HL-60 (cell line): ENCODE data around the gene FGF12.

Experiments used
- DNase-seq, 2 experiments: peaks; one replicate each; pipeline ENCODE4 v3.0.0-alpha.2; 2010 to 2020; ENCODE audit warnings: low read depth in 1 of 2, low spot score in 1 of 2
- H3K27ac ChIP-seq: fragments of 250-450 bp; sonication (Bioruptor Pico); replicated peaks from 2 replicates; pipeline ENCODE4 v1.5.1; 2020; ENCODE audit warnings: mild to moderate bottlenecking, moderate library complexity
- H3K27me3 ChIP-seq: fragments of 250-450 bp; sonication (Bioruptor Pico); 2 replicates; pipeline ENCODE4 v1.5.1; 2021; ENCODE audit warnings: mild to moderate bottlenecking, moderate library complexity; ENCODE audit not compliant: insufficient read depth, poor library complexity, severe bottlenecking
- H3K4me3 ChIP-seq: replicated peaks from 2 replicates; pipeline ENCODE4 v1.5.1; 2011; ENCODE audit warnings: mild to moderate bottlenecking, control low read depth, low read length; ENCODE audit not compliant: insufficient read depth
- GABPA ChIP-seq: IDR thresholded peaks from 2 replicates; pipeline ENCODE4 v1.6.1; 2012; ENCODE audit warnings: low read depth
- POLR2AphosphoS5 ChIP-seq: IDR thresholded peaks from 2 replicates; pipeline ENCODE4 v1.6.1; 2012; ENCODE audit warnings: low read depth
- REST ChIP-seq: IDR thresholded peaks from 2 replicates; pipeline ENCODE4 v1.6.1; 2012; ENCODE audit warnings: low read depth; ENCODE audit not compliant: insufficient replicate concordance
- SPI1 ChIP-seq: IDR thresholded peaks from 2 replicates; pipeline ENCODE4 v1.6.1; 2012; ENCODE audit warnings: low read depth, mild to moderate bottlenecking, borderline replicate concordance
- TF ChIP-seq, protein P1 (sequence below): IDR thresholded peaks from one replicate; pipeline ENCODE4 v1.5.1; 2011; ENCODE audit warnings: low read length, control low read depth, inconsistent platforms; ENCODE audit not compliant: insufficient read depth

The FGF12 gene

GRCh38 chr3:192332386-192333291 is 394.7 kb downstream of the FGF12 start:
- H3K4me3 ChIP-seq: no peak overlapping the region
- no peak for DNase-seq
- no peak for TF ChIP-seq REST
- TF ChIP-seq POLR2AphosphoS5: no peak
- TF ChIP-seq, protein P1, sequence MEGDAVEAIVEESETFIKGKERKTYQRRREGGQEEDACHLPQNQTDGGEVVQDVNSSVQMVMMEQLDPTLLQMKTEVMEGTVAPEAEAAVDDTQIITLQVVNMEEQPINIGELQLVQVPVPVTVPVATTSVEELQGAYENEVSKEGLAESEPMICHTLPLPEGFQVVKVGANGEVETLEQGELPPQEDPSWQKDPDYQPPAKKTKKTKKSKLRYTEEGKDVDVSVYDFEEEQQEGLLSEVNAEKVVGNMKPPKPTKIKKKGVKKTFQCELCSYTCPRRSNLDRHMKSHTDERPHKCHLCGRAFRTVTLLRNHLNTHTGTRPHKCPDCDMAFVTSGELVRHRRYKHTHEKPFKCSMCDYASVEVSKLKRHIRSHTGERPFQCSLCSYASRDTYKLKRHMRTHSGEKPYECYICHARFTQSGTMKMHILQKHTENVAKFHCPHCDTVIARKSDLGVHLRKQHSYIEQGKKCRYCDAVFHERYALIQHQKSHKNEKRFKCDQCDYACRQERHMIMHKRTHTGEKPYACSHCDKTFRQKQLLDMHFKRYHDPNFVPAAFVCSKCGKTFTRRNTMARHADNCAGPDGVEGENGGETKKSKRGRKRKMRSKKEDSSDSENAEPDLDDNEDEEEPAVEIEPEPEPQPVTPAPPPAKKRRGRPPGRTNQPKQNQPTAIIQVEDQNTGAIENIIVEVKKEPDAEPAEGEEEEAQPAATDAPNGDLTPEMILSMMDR: no peak
- no peak for TF ChIP-seq GABPA
- no peak for TF ChIP-seq SPI1
- no peaks in the 10 kb centered on the region for H3K27me3 ChIP-seq
- no peak overlapping the region for H3K27ac ChIP-seq

DNA sequence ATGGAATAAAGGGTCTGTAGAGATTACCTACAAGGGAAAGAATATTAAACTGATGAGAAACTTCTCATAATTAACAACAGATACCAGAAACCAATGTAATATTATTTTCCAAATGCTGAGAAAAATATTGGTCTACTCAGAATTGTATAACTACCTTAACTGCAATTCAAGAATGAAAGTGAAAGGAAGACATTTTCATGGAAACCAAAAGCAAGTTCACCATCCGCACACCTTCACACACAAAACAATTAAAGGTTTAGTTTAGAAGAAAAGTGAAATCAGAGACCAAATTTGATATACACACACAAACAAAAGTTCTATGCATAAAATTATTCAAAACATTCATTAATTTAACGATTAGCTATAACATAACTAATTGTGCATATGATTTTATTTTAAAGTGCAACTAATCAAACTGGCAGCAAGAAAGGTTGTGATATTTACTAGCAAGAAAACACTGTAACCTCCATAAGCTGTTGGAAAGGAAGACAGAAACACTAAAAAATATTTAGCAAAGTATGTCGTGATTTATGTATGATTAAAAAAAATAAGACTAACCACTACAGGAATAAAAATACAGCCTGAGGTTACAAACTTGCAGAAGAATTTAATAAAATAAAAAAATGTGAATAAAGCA is 395.5 kb downstream of the FGF12 start:
- no peak for TF ChIP-seq REST
- TF ChIP-seq, protein P1: no peak
- TF ChIP-seq POLR2AphosphoS5: no peak
- TF ChIP-seq GABPA: no peak
- TF ChIP-seq SPI1: no peak
- Histone ChIP-seq H3K27me3 (no peaks in the 10 kb centered on the region), H3K4me3 (no peak overlapping the region), H3K27ac (no peak overlapping the region)
- no peak for DNase-seq

- DNase-seq: no peak
- no peak overlapping the region for H3K4me3 ChIP-seq
- H3K27me3 ChIP-seq: no peaks in the 10 kb centered on the region
- no peak for TF ChIP-seq REST
- TF ChIP-seq, protein P1: no peak
- no peak for TF ChIP-seq GABPA
- no peak for TF ChIP-seq POLR2AphosphoS5
- TF ChIP-seq SPI1: no peak
- H3K27ac ChIP-seq: no peak overlapping the region
Measured at GRCh38 chr3:192326656-192327055, 400.7 kb downstream of the FGF12 start.
